ENCODE data around the gene EP400.
"Not testable (repeated sequence)": the region's sequence is repeated elsewhere in the genome, so short reads cannot be mapped to it uniquely, and the experiment has no call there.

The EP400 gene

GRCh38 chr12:132049442-132049841, 99.7 kb downstream of the EP400 start:
- DNase-seq = no peak

GRCh38 chr12:132049876-132050275, 100.1 kb downstream of the EP400 start:
- DNase-seq = no peak

- DNase-seq = not testable (repeated sequence)
Observed at GRCh38 chr12:132051718-132052117, 102.0 kb downstream of the EP400 start.

- no peak for DNase-seq
Observed at GRCh38 chr12:132052196-132052932, 102.6 kb downstream of the EP400 start.

- no peak for DNase-seq
Observed at GRCh38 chr12:132053338-132054330, 103.9 kb downstream of the EP400 start.

- no peak for DNase-seq
Observed at GRCh38 chr12:132054983-132055382, 105.2 kb downstream of the EP400 start.

GRCh38 chr12:132055535-132056096, 105.9 kb downstream of the EP400 start:
- no peak for DNase-seq

- no peak for DNase-seq
Observed at GRCh38 chr12:132056320-132056719, 106.6 kb downstream of the EP400 start.

GRCh38 chr12:132056951-132057350, 107.2 kb downstream of the EP400 start:
- DNase-seq = no peak

- no peak for DNase-seq
Observed at GRCh38 chr12:132057691-132058090, 107.9 kb downstream of the EP400 start.

- DNase-seq = no peak
Observed at GRCh38 chr12:132061197-132061596, 111.5 kb downstream of the EP400 start.

GRCh38 chr12:132061641-132062430, 112.1 kb downstream of the EP400 start:
- DNase-seq = no peak

GRCh38 chr12:132062481-132062880, 112.7 kb downstream of the EP400 start:
- no peak for DNase-seq

GRCh38 chr12:132063491-132063890, 113.7 kb downstream of the EP400 start:
- no peak for DNase-seq

- no peak for DNase-seq
Observed at GRCh38 chr12:132064631-132065030, 114.9 kb downstream of the EP400 start.

GRCh38 chr12:132065203-132065602, 115.5 kb downstream of the EP400 start:
- DNase-seq = no peak

- DNase-seq = no peak
Observed at GRCh38 chr12:132065609-132066344, 116.0 kb downstream of the EP400 start.

- no peak for DNase-seq
Observed at GRCh38 chr12:132066345-132066685, 116.6 kb downstream of the EP400 start.

- DNase-seq = no peak
Observed at GRCh38 chr12:132066749-132067148, 117.0 kb downstream of the EP400 start.

- no peak for DNase-seq
Observed at GRCh38 chr12:132067182-132067581, 117.4 kb downstream of the EP400 start.

GRCh38 chr12:132068250-132068649, 118.5 kb downstream of the EP400 start:
- DNase-seq = no peak

GRCh38 chr12:132069336-132069985, 119.7 kb downstream of the EP400 start:
- DNase-seq = no peak
